SK-N-MC (cell line): ENCODE data around the gene SFXN2.

ENCODE experiments used
- DNase-seq: peaks from one replicate; pipeline ENCODE4 v3.0.0-alpha.2; 2011; ENCODE audit warnings: low read depth, low spot score
- H3K27ac ChIP-seq: fragments of 200-600 bp; sonication (generic); 2 replicates; pipeline ENCODE4 v1.5.1; 2016; ENCODE audit warnings: mixed run types
- H3K36me3 ChIP-seq: fragments of 200-600 bp; sonication (generic); 2 replicates; pipeline ENCODE4 v1.6.1; 2017; ENCODE audit warnings: antibody characterized with exemption, low read length, mixed read lengths; ENCODE audit not compliant: insufficient read depth
- H3K4me3 ChIP-seq: fragments of 200-600 bp; sonication (generic); 2 replicates; pipeline ENCODE4 v1.5.1; 2016
- H3K9ac ChIP-seq: fragments of 200-600 bp; sonication (generic); 2 replicates; pipeline ENCODE4 v1.8.0; 2017; ENCODE audit warnings: mixed run types, mixed read lengths; ENCODE audit not compliant: insufficient read length
- H3K9me3 ChIP-seq: fragments of 200-600 bp; sonication (generic); 2 replicates; pipeline ENCODE4 v1.6.1; 2017; ENCODE audit warnings: low read depth, mild to moderate bottlenecking, antibody characterized with exemption, low read length, moderate library complexity, mixed read lengths
- EZH2 ChIP-seq: fragments of 200-600 bp; sonication (generic); IDR thresholded peaks from one replicate; pipeline ENCODE4 v1.6.1; 2017; ENCODE audit warnings: antibody characterized with exemption
- FOXP2 ChIP-seq: optimal IDR thresholded peaks from 2 replicates; pipeline ENCODE3; 2011; ENCODE audit warnings: mild to moderate bottlenecking, moderate library complexity; ENCODE audit not compliant: insufficient read depth; ENCODE audit errors: extremely low read length, control extremely low read depth
- POLR2AphosphoS5 ChIP-seq: IDR thresholded peaks from 2 replicates; pipeline ENCODE4 v1.6.1; 2012; ENCODE audit warnings: mild to moderate bottlenecking, low read depth, low read length, borderline replicate concordance

The SFXN2 gene

DNA sequence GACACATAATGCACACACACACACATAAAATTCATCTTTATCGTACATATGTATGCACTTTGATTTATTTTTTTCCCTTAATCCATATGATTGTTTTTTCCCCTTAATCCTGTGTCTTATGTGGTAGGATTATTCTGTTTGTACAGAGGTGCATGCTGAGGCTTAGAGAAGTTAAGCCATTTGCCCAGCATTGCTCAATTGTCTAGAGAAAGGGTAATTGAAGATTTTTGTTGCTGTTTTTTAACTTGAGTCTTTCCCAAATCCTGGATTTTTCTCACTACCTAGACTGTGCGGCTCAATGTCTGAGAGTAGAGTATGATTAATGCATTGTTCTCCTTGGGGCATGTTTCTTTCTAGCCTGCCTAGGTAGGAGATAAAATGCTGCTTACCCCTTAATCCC lies 64.3 kb downstream of the SFXN2 start:
- Histone ChIP-seq H3K27ac (no peak overlapping the region), H3K4me3 (no peak overlapping the region)

DNA sequence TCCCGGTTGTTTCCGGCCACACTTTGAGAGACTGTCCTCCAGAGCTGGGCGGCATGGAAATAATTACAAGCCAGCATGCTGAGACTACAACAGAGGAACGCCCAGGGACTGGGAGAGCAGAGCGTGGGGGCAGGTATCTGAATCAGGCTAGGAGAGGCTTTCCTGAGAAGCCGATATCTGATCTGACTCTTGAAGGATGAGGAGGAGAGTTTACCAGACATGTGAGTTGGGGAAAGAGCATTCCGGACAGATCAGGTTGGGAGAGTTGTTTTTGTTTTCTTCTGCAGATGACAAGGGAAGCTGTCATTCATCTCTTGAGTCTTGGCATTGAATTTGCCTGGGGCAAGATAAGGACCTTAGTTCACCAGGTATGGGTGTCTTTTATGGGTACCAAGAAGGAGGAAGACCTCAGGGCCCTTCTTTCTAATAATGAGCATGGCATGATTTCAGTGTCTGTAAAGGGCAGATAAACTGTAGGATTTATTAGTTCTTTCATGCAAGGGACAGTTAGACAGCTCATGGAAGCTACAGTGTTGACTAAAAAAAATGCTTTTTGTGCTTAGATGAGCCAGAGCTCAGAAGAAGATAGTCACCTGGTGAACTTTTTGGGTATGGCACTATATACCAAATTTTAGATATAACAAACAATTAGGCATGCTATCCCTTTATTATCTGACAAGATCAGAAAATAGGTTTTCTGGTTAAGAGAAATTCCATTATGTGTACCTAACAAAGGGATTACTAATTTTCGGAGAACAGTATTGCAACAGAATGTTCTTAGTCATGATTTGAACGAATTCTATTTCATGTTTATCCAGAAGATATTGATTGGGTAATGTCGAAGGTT lies 65.5 kb downstream of the SFXN2 start:
- TF ChIP-seq EZH2 (no peak), FOXP2 (no peak), POLR2AphosphoS5 (no peak)
- Histone ChIP-seq H3K27ac (no peak overlapping the region), H3K36me3 (no peaks in the 10 kb centered on the region), H3K9me3 (no peaks in the 10 kb centered on the region), H3K4me3 (no peak overlapping the region), H3K9ac (no peak overlapping the region)
- no peak for DNase-seq

More for the DNA sequence above, 64.3 kb downstream of the SFXN2 start:
- Histone ChIP-seq H3K9me3 (no peaks in the 10 kb centered on the region), H3K36me3 (no peaks in the 10 kb centered on the region), H3K9ac (no peak overlapping the region)
- DNase-seq: no peak
- TF ChIP-seq EZH2: no peak
- no peak for TF ChIP-seq FOXP2
- TF ChIP-seq POLR2AphosphoS5: no peak

DNA sequence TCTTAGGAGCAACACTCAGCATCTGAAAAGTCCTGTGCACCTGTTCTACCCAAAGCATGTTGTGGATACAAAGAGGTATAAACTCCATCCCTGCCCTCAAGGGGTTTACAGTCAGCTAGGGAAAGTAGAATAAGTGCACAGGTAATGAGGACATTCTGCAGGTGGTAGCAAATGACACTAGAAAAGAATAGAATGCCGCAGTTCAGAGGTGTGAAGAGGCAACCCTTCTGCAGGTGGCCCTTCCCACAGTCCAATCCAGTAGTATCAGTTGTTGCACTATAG lies 66.0 kb downstream of the SFXN2 start:
- Histone ChIP-seq H3K4me3 (no peak overlapping the region), H3K36me3 (no peaks in the 10 kb centered on the region), H3K27ac (no peak overlapping the region), H3K9me3 (no peaks in the 10 kb centered on the region), H3K9ac (no peak overlapping the region)
- no peak for TF ChIP-seq POLR2AphosphoS5
- TF ChIP-seq FOXP2: no peak
- no peak for TF ChIP-seq EZH2
- no peak for DNase-seq

DNA sequence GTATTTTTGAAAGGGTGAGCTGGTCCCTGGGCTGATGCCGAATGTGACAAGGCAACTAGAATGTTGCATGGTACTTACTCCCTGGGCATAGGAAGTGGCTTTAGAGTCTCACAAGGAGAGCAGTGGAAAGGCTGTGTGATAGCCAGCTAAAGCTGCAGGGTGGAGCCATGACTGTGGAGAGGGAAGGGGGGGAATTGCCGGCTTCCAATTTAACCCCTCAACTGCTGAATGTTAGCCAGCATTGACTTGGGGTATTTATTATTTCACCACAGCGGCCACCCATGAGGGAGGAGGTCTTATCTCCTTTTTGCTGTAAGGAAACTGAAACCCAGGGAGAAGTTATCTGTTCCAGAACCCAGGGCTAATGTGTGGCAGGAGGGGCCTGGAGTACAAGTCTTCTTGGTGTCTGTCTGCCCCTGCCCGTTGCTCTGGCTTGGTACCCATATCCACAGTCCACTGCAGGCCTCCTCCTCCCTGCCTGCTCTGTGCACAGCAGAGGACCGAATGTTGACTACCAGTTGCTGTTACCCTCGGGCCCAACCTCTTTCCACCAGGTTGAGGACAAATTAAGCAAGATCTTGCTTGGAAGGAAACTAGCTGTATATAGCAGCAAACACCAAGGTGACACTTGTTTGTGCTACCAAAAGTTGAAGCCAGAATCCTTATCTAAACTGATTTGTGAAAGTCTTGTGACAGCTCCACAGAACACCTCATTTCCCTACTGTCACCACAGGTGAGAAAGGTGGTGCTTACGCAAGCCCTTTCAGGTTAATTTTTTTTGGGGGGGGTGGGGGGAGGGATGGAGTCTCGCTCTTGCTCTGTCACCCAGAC lies 66.9 kb downstream of the SFXN2 start:
- DNase-seq: no peak
- TF ChIP-seq POLR2AphosphoS5 (no peak), FOXP2 (no peak), EZH2 (no peak)
- H3K27ac ChIP-seq: no peak overlapping the region
- H3K9me3 ChIP-seq: no peaks in the 10 kb centered on the region
- no peak overlapping the region for H3K4me3 ChIP-seq
- H3K36me3 ChIP-seq: no peaks in the 10 kb centered on the region
- no peak overlapping the region for H3K9ac ChIP-seq

DNA sequence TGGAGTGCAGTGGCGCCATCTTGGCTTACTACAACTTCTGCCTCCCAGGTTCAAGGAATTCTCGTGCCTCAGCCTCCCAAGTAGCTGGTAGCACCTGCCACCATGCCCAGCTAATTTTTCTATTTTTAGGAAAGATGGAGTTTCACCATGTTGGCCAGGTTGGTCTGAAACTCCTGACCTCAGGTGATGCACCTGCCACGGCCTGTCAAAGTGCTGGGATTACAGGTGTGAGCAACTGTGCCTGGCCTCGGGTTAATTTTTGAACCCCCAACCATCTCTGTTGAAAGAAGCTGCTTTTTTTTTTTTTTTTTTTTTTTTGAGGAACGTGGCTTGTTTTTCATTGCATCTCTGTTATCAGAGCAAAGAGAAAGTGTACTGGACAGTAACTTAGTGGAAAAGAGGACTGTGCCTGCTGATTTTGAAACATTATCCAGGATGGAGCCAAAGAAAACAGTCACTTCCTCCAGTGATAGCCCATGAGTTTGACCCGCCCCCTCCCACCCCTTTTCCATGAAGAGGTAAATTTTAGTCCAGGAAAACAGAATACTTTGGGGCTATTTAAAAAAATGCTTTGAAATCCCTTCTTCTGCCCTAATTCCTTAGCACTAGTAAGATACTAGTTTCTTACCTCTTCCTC lies 67.6 kb downstream of the SFXN2 start:
- no peaks in the 10 kb centered on the region for H3K36me3 ChIP-seq
- no peak overlapping the region for H3K27ac ChIP-seq
- H3K9ac ChIP-seq: no peak overlapping the region
- TF ChIP-seq FOXP2 (no peak), EZH2 (no peak), POLR2AphosphoS5 (no peak)
- DNase-seq: no peak
- no peaks in the 10 kb centered on the region for H3K9me3 ChIP-seq
- no peak overlapping the region for H3K4me3 ChIP-seq

DNA sequence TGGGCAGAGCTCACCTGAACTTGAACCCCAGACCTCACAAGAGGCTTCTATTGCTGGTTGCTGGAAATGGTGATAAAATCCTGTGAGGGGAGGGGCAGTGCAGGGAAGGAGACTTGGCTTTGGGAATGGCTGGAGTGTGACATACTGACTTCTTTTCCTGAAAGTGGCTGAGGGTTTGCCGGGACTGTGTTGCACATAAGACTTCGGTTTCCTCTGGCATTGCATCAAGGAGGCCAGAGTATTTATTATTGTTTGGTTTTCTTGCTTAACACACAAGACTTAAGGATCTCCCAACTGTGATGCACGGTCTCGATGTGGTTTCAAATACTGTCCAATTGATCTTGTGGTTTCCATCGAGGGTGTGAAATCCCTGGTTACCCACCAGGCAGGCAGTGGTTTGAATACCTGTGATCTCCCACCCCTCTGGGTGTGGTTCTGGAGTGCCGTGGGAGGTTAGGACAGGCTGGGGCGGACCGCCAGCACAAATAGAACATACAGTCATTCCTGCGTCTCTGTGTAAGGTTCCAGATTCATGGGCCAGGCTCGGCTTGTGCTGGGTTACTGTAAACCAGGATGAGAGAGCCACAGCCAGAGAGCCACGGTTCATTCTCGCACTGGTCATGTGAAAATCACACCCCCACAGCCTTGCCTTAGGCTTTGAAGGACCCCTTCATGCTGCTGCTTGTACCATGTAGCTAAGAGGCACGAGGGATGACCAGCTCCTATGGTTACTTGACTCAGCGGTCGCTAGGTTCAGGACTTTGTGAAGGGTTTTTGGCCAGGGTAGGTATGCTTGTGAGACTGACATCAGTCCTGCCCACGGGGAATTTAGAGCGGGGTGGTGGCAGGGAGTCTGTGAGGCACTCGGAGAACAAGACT lies 68.5 kb downstream of the SFXN2 start:
- Histone ChIP-seq H3K9ac (no peak overlapping the region), H3K4me3 (no peak overlapping the region), H3K36me3 (no peaks in the 10 kb centered on the region), H3K27ac (no peak overlapping the region), H3K9me3 (no peaks in the 10 kb centered on the region)
- TF ChIP-seq FOXP2 (no peak), POLR2AphosphoS5 (no peak), EZH2 (no peak)
- DNase-seq: no peak

DNA sequence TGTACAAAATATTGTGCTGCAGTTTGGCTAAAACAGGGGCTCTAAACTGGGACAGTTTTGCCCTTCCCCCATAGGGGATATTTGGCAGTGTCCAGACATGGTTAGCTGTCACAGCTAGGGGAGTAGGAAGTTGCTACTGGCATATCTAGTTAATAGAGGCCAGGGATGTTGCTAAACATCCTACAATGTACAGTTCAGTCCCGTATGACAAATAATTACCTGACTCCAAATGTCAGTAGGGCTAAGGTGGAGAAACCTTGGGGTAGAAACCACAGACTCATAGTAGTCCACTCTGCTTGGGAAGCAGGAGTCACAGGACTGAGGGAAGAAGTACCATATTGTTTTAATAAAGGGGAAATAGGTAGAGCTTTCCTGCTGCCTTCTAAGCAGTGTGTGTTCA lies 69.1 kb downstream of the SFXN2 start:
- no peak for TF ChIP-seq POLR2AphosphoS5
- no peak for TF ChIP-seq EZH2
- TF ChIP-seq FOXP2: no peak

More for the DNA sequence above, 69.1 kb downstream of the SFXN2 start:
- H3K27ac ChIP-seq: no peak overlapping the region
- H3K36me3 ChIP-seq: no peaks in the 10 kb centered on the region
- no peak overlapping the region for H3K4me3 ChIP-seq
- H3K9me3 ChIP-seq: no peaks in the 10 kb centered on the region
- no peak for DNase-seq
- no peak overlapping the region for H3K9ac ChIP-seq
